Muscle layer of duodenum (tissue), 2 donors: ENCODE data around the gene CACNG4.
"Not testable (repeated sequence)": the region's sequence is repeated elsewhere in the genome, so short reads cannot be mapped to it uniquely, and the experiment has no call there.

ENCODE experiments used
- H3K27ac ChIP-seq: one replicate; pipeline ENCODE4 v1.7.0; 2013; ENCODE audit warnings: mild to moderate bottlenecking, low read length
- H3K27me3 ChIP-seq: one replicate; pipeline ENCODE4 v1.7.0; 2013; ENCODE audit warnings: low read depth, mild to moderate bottlenecking, control low read depth, low read length
- H3K36me3 ChIP-seq, 2 donors: one replicate each; pipeline ENCODE4 v1.7.0; 2013; ENCODE audit warnings: low read length in 2 of 2, control low read depth in 1 of 2, mild to moderate bottlenecking in 1 of 2; ENCODE audit not compliant: insufficient read depth in 2 of 2, control insufficient read depth in 1 of 2
- H3K4me1 ChIP-seq, 2 donors: one replicate each; pipeline ENCODE4 v1.7.0; 2013; ENCODE audit warnings: low read length in 2 of 2, mild to moderate bottlenecking in 2 of 2, control low read depth in 1 of 2, moderate library complexity in 1 of 2; ENCODE audit not compliant: insufficient read depth in 2 of 2, control insufficient read depth in 1 of 2
- H3K4me3 ChIP-seq, 2 donors: one replicate each; pipeline ENCODE4 v1.7.0; 2013; ENCODE audit warnings: low read length in 2 of 2, low read depth in 1 of 2, mild to moderate bottlenecking in 1 of 2
- H3K9me3 ChIP-seq, 2 donors: one replicate each; pipeline ENCODE4 v1.7.0; 2013; ENCODE audit warnings: low read length in 2 of 2, control low read depth in 1 of 2, mild to moderate bottlenecking in 1 of 2; ENCODE audit not compliant: control insufficient read depth in 1 of 2
- donor health status: healthy.

Gene CACNG4

GRCh38 chr17:66966298-66966697 is 1.8 kb downstream of the CACNG4 start:
- Histone ChIP-seq H3K4me1 (peaks cover 0 to 14% of the 10 kb centered on the region in 2 donors), H3K4me3 (peak overlapping the region in 1 of 2 donors; percentile 73), H3K9me3 (no peaks in the 10 kb centered on the region), H3K27ac (no peak overlapping the region), H3K27me3 (peaks cover 32% of the 10 kb centered on the region), H3K36me3 (no peaks in the 10 kb centered on the region)

GRCh38 chr17:66966704-66967418 is 2.4 kb downstream of the CACNG4 start:
- H3K27me3 ChIP-seq = peaks cover 32% of the 10 kb centered on the region

GRCh38 chr17:66967837-66968543 is 3.5 kb downstream of the CACNG4 start:
- H3K36me3 ChIP-seq = no peaks in the 10 kb centered on the region
- H3K9me3 ChIP-seq = no peaks in the 10 kb centered on the region
- no peak overlapping the region for H3K4me3 ChIP-seq
- H3K27ac ChIP-seq = no peak overlapping the region
- peaks cover 32% of the 10 kb centered on the region for H3K27me3 ChIP-seq
- peaks cover 0 to 14% of the 10 kb centered on the region in 2 donors for H3K4me1 ChIP-seq

More at GRCh38 chr17:66966704-66967418, 2.4 kb downstream of the CACNG4 start:
- Histone ChIP-seq H3K9me3 (no peaks in the 10 kb centered on the region), H3K36me3 (no peaks in the 10 kb centered on the region), H3K27ac (no peak overlapping the region), H3K4me1 (peaks cover 0 to 14% of the 10 kb centered on the region in 2 donors), H3K4me3 (no peak overlapping the region)

GRCh38 chr17:66968916-66969315 is 4.4 kb downstream of the CACNG4 start:
- H3K27me3 ChIP-seq = peaks cover 26% of the 10 kb centered on the region
- H3K27ac ChIP-seq = no peak overlapping the region
- no peaks in the 10 kb centered on the region for H3K9me3 ChIP-seq
- no peak overlapping the region for H3K4me3 ChIP-seq
- peaks cover 0 to 14% of the 10 kb centered on the region in 2 donors for H3K4me1 ChIP-seq
- H3K36me3 ChIP-seq = no peaks in the 10 kb centered on the region

GRCh38 chr17:66970140-66970539 is 5.6 kb downstream of the CACNG4 start:
- Histone ChIP-seq H3K27ac (no peak overlapping the region), H3K9me3 (no peaks in the 10 kb centered on the region), H3K4me3 (no peak overlapping the region), H3K4me1 (peaks cover 0 to 10% of the 10 kb centered on the region in 2 donors), H3K27me3 (peaks cover 23% of the 10 kb centered on the region), H3K36me3 (no peaks in the 10 kb centered on the region)

GRCh38 chr17:66970797-66971196 is 6.3 kb downstream of the CACNG4 start:
- peaks cover 0 to 6% of the 10 kb centered on the region in 2 donors for H3K4me1 ChIP-seq
- no peaks in the 10 kb centered on the region for H3K9me3 ChIP-seq
- no peak overlapping the region for H3K4me3 ChIP-seq
- H3K27me3 ChIP-seq = peaks cover 21% of the 10 kb centered on the region
- H3K27ac ChIP-seq = no peak overlapping the region
- no peaks in the 10 kb centered on the region for H3K36me3 ChIP-seq

DNA sequence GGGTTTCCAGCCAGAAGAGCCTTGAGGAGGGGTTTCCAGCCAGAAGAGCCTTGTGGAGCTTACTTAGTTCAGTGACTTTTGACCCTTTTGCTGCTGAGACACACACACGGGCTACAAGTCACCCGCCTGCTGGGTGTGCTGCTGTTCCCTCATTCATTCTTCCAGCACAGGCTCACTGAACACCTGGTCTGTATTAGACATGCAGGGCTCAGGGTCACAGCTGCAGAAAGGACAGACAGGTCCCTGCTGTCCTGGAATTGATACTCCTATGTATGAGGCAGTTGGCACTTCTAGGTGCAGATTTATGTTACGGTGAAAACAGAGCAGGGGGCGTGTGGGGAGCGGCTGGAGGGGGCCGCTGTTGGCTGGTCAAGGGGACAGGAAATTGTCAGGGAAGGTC is 6.8 kb downstream of the CACNG4 start:
- Histone ChIP-seq H3K27ac (no peak overlapping the region), H3K4me3 (no peak overlapping the region), H3K27me3 (peaks cover 16% of the 10 kb centered on the region), H3K36me3 (no peaks in the 10 kb centered on the region), H3K4me1 (peaks cover 0 to 1% of the 10 kb centered on the region in 2 donors), H3K9me3 (no peaks in the 10 kb centered on the region)

DNA sequence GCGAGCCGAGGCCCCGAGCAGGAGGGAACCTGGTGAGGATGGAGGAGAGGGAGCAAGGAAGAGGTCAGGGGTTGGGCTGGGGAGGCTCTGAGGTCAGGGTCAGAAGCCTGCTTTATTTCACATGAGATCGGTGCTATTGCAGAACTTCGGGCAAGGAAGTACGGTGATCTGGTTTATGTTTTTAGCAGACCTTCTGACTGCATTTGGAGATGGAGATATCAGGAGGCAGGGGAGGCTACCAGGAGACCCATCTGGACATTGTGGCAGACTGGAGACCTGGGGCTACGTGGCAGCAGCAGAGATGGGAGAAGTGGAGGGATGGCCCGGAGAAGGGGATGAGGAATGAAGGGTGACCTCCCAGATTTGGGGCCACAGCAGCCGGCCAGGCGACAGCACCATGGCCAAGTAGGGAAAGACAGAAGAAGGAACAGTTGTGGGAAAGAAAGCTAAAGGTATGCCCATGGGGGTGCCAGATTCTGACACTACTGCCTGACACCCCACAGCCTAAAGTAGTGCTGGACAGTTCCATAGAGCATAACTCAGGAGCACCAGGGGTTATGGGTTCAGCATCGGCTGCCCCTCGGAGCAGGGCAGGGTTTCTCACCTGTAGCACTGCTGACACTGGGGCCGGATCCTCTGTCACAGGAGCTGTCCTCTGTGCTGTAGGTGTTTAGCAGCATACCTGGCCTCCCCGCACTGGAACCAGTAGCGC is 7.4 kb downstream of the CACNG4 start:
- H3K27ac ChIP-seq = no peak overlapping the region
- no peak overlapping the region for H3K4me3 ChIP-seq
- H3K36me3 ChIP-seq = no peaks in the 10 kb centered on the region
- H3K27me3 ChIP-seq = peaks cover 11% of the 10 kb centered on the region
- no peaks in the 10 kb centered on the region for H3K9me3 ChIP-seq
- H3K4me1 ChIP-seq = no peaks in the 10 kb centered on the region

DNA sequence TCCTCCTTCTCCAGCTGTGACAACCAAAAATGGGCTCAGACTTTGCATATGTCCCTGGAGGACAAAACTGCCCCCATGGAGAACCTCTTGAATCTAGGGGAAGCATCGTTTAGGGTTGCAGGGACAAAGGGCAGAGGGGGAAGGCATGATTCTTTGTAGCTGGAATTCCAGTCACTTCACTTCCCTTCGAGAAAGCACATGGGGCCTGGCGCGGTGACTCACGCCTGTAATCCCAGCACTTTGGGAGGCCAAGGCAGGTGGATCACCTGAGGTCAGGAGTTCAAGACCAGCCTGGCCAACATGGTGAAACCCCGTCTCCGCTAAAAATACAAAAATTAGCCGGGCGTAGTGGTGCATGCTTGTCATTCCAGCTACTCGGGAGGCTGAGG is 7.9 kb downstream of the CACNG4 start:
- H3K9me3 ChIP-seq, H3K4me1 ChIP-seq, H3K27ac ChIP-seq, H3K4me3 ChIP-seq, H3K27me3 ChIP-seq, H3K36me3 ChIP-seq: not testable (repeated sequence)

- Histone ChIP-seq H3K27ac (no peak overlapping the region), H3K36me3 (no peaks in the 10 kb centered on the region), H3K4me3 (no peak overlapping the region), H3K4me1 (no peaks in the 10 kb centered on the region), H3K27me3 (no peaks in the 10 kb centered on the region), H3K9me3 (no peaks in the 10 kb centered on the region)
These were observed 10.7 kb downstream of the CACNG4 start for GRCh38 chr17:66975188-66975587.

GRCh38 chr17:66975614-66976378 is 11.3 kb downstream of the CACNG4 start:
- Histone ChIP-seq H3K4me1 (no peaks in the 10 kb centered on the region), H3K4me3 (no peak overlapping the region), H3K36me3 (no peaks in the 10 kb centered on the region), H3K27me3 (no peaks in the 10 kb centered on the region), H3K27ac (no peak overlapping the region), H3K9me3 (no peaks in the 10 kb centered on the region)
